ENCODE measurements around the gene XIRP2.

XIRP2 gene

GRCh38 chr2:167136879-167137596, 248.8 kb downstream of the XIRP2 start:
- no peak for DNase-seq

GRCh38 chr2:167140330-167140729, 252.1 kb downstream of the XIRP2 start:
- DNase-seq = no peak

DNA sequence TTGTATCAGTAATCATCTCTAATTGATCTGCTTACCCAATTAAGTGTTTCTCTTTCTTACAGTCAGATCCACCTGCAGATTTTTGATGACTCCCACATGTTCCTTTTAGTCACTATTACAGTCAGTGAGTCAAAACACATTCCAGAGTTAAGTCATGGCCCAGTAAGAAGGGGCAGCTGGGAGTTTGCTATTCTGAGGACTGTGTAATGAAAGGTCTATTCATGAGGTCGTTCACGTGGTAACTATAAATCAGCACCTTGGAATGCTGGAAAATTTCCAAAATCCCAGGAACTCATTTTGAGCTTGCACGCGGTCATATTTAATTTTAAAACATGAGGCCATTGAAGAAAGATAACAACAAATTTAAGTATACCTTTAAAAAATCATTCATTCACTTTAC, 252.5 kb downstream of the XIRP2 start:
- no peak for DNase-seq

DNA sequence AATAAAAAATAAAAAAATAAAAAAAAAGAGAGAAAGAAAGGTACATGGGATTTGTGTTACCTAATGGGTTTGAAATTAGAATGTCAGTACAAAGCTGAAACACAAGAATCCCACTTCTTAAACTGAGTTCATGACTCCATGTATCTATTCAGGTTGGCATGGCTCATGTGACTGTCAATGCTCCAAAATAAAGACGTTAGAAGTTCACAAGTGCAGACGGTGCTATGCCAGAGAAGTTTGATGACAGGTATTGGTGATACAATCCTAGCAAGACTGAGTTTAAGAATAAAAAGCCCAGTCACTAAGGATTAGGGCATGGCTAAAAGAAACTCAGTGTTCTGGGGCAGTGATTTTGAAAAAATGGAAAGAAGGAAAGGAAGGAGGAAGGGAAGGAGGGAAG, 254.3 kb downstream of the XIRP2 start:
- DNase-seq = no peak

DNA sequence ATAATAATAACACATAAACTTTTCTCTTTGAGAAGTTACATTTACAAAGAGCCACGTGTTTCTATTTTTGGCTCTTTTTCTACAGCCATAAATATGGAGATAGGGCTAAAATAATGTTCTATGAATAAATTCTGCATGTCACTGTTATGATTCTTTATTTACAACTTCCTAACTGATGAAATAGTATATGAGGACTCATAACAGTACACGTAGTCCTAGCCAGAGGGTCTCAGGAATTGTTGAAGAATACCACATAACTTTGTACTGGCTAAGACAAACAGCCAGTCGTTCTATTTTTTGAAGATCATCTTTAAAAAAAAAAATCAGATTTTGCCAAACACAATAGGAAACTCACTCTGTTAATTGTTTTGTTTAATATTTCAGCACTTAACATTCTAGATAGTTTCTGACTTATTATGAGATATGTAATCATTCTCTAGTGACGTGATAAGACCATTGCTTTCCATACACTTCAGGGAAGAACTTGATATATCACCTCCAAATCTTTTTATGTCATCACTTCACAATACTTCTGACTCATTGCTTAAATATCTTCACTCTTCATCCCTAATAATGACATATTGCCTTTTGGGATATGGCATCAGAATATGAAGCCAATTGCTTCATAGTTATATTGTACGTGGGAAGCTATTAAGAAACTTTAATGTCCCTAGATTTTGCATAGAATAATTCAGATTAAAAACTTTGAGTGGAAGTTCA, 256.1 kb downstream of the XIRP2 start:
- DNase-seq = no peak

GRCh38 chr2:167147271-167147941, 259.1 kb downstream of the XIRP2 start:
- no peak for DNase-seq

GRCh38 chr2:167151894-167152293, 263.6 kb downstream of the XIRP2 start:
- DNase-seq = no peak

DNA sequence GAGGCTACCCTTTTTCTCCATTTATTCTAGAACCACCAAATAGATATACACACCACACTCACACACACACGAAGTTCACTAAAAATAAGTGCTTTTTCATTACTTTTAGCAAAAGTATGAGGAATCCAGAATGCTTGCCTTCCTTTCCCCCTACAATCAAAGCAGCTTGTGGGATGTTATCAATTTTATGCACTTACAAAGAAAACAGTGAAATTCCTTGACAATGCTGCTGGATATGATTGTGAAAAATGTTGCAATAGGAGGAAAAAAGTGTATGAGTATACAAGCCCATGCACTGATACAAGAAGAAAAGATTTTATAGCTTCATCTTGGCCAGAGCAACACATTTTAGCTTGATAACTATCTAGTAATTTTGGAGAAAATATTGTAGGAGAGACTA, 269.2 kb downstream of the XIRP2 start:
- no peak for DNase-seq

GRCh38 chr2:167177196-167177595, 288.9 kb downstream of the XIRP2 start:
- DNase-seq = no peak

DNA sequence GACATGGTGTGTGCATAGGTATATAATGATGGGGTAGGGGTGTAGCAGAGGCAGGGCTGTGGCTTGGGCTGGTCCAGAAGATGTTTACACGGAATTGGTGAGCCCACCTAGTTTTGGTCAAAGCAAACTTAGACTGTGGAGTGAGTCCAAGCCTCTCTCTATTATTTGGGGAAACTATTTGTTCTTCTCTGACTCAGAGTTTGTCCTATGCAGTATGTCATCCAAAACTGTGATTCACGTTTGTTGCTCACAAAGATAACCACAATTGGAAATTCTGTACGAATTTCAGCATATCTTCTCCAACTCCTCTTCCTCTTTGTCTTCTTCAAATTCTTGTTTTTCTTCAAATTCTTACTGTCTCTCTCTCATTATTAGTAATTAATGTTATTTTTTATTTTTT, 292.9 kb downstream of the XIRP2 start:
- DNase-seq = no peak

- DNase-seq = no peak
Observed at GRCh38 chr2:167181688-167182087, 293.4 kb downstream of the XIRP2 start.

- DNase-seq = no peak
Observed at GRCh38 chr2:167182403-167182802, 294.1 kb downstream of the XIRP2 start.

- DNase-seq = no peak
Observed at GRCh38 chr2:167183931-167184330, 295.7 kb downstream of the XIRP2 start.

DNA sequence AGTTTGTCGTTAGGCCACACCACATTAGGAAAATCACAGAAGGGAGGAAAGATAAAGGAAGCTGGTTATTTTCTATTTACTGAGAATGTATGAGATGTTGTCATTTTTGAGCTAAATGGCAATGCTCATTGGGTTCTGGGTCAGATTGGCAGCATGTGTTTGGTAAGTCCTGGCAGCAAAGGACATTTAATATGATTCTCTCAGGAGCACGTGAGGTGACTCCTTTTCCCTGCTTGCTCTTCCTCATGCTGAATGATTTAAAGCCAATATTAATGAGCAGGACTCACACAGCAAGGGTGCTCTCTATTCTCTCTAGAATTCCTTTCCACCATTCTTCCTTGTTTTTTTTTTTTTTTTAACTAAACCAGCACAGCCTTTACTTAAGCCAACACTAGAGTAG, 298.2 kb downstream of the XIRP2 start:
- no peak for DNase-seq

DNA sequence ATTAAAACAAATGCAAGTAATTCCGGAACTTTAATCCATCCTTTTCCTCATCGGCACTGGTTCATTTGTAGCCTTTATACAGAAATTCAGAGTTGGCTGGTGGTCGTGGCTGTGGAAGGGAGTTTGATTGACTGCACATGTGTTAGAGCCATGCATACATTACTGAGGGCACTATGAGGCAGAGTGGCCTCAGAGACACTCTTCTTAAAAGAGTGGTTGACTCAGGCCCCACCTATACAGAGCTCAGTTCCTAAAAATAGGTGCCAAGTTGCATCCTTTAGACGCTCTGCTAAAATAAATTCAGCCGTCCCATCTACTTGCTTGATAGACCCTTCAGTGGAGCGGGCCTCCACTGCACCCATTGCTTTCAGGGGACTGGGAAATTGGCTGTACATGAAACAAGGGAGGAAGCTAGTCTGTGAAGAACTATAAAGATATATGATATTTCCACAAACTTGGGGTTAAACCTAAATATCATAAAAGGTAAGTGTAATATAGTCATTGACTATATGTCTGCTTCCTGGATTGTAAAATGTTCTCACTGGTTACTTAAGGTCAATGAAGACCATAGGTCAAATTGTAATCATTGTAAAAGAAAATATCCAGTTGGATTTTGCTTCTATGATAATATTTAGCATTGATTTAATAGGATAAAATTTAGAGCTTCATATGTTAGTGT, 298.9 kb downstream of the XIRP2 start:
- DNase-seq = no peak

- no peak for DNase-seq
Observed at GRCh38 chr2:167187978-167188967, 300.0 kb downstream of the XIRP2 start.

DNA sequence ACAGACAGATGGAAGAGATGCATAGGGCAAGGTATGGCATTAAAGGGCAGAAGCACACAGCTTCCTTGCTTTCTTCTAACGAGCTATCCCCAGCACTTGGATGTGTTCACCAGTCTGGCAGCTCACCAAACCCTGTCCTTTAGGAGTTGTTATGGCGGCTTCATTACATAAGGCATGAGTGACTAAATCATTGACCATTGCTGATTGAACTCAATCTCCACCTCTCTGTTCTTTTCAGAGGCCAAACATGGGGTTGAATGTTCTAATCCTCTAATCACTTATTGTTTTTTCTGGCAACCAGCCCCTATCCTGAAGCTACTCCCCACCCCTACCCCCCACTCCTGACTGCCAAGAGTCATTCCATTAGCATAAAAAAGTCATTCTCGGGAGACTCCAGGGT, 301.8 kb downstream of the XIRP2 start:
- no peak for DNase-seq

GRCh38 chr2:167191588-167191987, 303.3 kb downstream of the XIRP2 start:
- no peak for DNase-seq

- DNase-seq = no peak
Observed at GRCh38 chr2:167192833-167193232, 304.6 kb downstream of the XIRP2 start.

DNA sequence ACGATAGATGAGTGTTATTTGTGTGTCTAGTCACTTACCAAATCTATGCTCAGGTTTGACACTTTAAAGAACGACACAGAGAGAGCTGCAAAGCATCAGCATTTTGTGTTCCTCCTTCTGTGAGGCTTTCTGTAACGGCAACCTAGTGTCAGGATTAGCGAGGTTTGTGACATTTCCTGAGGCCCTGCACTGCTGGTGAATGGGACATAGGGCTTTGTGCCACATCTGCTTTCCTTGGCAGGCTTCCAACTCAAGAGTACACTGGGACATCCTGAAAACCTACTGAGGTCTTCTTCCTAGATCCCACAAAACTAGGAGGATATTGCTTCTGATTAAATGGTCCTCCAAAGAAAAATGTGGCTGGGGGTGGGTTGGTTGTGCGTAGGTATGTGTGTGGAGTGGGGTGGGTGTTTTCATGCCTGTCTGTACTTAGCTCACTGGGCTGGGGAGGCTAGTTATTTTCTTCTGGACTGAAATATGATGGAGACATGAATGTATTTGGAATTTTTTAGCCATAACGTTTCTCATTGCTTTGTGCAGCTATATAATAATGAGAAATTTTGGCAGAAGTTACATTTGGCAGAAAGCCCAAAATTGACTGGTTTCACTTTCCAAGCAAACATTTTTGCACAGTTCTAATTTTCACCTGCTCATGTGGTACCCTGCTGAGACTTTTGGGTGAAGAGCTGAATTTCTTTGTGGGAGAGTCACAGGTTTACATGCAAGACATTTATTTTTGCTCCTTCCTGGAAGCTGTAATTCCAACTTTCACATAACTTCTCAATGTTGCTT, 308.4 kb downstream of the XIRP2 start:
- peak; percentile 69 for DNase-seq

GRCh38 chr2:167198009-167198408, 309.7 kb downstream of the XIRP2 start:
- no peak for DNase-seq
